PC-3 (cell line): ENCODE results near the gene KCTD16.

Experiments
- CTCF ChIP-seq: fragments of 300-600 bp; sonication (generic); conservative IDR thresholded peaks from 2 replicates; pipeline ENCODE4 v1.5.1; 2017; ENCODE audit warnings: antibody characterized with exemption, low read depth, mild to moderate bottlenecking, low read length
- EZH2 ChIP-seq: fragments of 300-600 bp; sonication (generic); IDR thresholded peaks from one replicate; pipeline ENCODE4 v1.6.1; 2017; ENCODE audit warnings: antibody characterized with exemption, mild to moderate bottlenecking, low read length; ENCODE audit not compliant: unreplicated experiment
- EZH2phosphoT487 ChIP-seq: fragments of 300-600 bp; sonication (generic); IDR thresholded peaks from 2 replicates; pipeline ENCODE4 v1.6.1; 2018; ENCODE audit warnings: mild to moderate bottlenecking, antibody characterized with exemption, low read length, borderline replicate concordance

DNA sequence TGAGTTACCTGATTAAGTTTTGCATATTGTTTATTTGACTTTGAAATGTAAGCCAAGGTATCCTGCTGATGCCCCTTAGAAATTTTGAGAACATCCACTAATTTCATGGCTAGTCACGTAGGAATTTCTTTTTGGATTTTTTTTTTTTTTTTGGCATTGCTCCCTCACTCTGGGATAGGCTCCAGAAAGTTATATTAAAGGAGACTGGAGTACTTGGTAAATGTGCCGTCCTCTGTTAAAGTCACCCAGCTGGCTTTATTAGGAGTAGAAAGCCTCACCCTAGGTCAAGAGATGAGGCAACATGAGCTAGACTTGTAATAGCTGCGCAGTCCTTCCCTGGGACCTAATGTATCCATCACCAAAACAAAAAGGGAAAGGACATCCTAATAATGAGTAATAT is 3.1 kb downstream of the KCTD16 start:
- TF ChIP-seq CTCF (no peak), EZH2phosphoT487 (no peak), EZH2 (no peak)
